ENCODE results near the gene VWA8.
A peak's percentile ranks its signal among the peaks of the same experiment; 100 is the strongest.
"Not testable (repeated sequence)": the region's sequence is repeated elsewhere in the genome, so short reads cannot be mapped to it uniquely, and the experiment has no call there.

VWA8 gene

GRCh38 chr13:41756198-41756880 lies 204.6 kb downstream of the VWA8 start:
- no peak for TF ChIP-seq CTCF (IDR thresholded peaks at IDR 0.05; ENCODE audit: control insufficient read depth, insufficient read depth, low read depth, low read length, missing control alignments)
- H3K4me3 ChIP-seq (ENCODE audit: control insufficient read depth, low read depth, low read length): no peak overlapping the region
- no peak for DNase-seq (ENCODE audit: low read depth)

DNA sequence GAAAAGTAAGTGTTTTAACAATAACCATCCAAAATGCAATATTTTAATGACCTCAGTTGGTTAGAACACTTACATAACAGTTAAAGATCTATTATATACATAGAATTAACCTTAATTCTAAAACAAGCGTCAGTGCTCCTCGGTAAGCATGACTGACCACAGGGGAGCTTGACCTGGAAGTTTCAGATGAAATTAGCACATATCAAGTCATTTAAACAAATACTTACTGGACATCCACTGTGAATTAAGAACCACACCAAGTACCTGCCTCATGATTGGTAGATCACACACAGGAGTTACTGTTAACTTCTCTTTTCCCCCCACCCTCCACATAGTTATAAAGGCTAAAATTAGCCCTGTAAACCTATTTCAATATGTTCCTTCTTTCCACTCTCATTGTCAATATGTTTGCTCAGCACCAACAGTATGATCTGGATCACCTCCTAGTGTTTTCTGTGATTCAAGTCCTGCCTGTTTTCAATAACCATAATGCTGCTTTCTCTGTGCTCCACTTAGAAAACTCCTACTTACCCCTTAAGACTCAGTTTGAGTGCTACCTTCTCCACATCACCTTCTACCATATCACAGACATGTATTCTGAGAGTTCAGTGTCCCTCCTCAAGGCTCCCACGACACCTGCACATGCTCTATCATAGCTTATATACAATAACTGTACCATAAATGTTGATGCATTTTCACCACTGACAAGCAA lies 209.0 kb downstream of the VWA8 start:
- DNase-seq (ENCODE audit: low read depth): no peak
- TF ChIP-seq CTCF (IDR thresholded peaks at IDR 0.05; ENCODE audit: control insufficient read depth, insufficient read depth, low read depth, low read length, missing control alignments): no peak
- H3K4me3 ChIP-seq (ENCODE audit: control insufficient read depth, low read depth, low read length): no peak overlapping the region

GRCh38 chr13:41751277-41751676 lies 209.6 kb downstream of the VWA8 start:
- DNase-seq (ENCODE audit: low read depth): peak; percentile 31
- TF ChIP-seq CTCF (IDR thresholded peaks at IDR 0.05; ENCODE audit: control insufficient read depth, insufficient read depth, low read depth, low read length, missing control alignments): no peak

DNA sequence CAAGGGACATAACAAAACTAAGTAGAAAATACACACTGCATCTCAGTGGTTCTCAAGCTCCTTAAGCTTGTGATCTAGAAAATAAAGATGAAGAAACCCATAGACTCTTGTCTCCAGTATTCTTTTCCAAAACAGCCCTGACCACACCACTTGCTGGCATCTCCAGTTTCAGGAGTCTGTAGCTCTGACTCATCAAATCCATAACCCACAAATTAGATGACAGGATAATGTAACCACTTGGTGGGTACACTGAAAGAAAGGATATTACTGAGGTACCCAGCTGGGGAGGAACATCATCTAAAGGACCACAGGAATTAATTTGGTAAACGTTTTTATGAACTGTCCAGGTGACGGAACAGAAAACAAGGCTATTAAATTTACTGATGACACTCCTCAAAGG lies 214.7 kb downstream of the VWA8 start:
- DNase-seq (ENCODE audit: low read depth): peak; percentile 45
- H3K4me3 ChIP-seq (ENCODE audit: control insufficient read depth, low read depth, low read length): no peak overlapping the region
- no peak for TF ChIP-seq CTCF (IDR thresholded peaks at IDR 0.05; ENCODE audit: control insufficient read depth, insufficient read depth, low read depth, low read length, missing control alignments)

More at GRCh38 chr13:41751277-41751676, 209.6 kb downstream of the VWA8 start:
- no peak overlapping the region for H3K4me3 ChIP-seq (ENCODE audit: control insufficient read depth, low read depth, low read length)

DNA sequence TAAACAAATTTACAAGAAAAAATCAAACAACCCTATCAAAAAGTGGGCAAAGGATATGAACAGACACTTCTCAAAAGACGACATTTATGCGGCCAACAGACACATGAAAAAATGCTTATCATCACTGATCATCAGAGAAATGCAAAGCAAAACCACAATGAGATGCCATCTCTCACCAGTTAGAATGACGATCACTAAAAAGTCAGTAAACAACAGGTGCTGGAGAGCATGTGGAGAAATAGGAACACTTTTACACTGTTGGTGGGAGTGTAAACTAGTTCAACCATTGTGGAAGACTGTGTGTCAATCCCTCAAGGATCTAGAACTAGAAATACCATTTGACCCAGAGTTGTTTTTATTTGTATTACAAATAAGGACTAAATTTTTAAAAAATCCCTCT lies 215.4 kb downstream of the VWA8 start:
- DNase-seq (ENCODE audit: low read depth); H3K4me3 ChIP-seq (ENCODE audit: control insufficient read depth, low read depth, low read length): not testable (repeated sequence)

DNA sequence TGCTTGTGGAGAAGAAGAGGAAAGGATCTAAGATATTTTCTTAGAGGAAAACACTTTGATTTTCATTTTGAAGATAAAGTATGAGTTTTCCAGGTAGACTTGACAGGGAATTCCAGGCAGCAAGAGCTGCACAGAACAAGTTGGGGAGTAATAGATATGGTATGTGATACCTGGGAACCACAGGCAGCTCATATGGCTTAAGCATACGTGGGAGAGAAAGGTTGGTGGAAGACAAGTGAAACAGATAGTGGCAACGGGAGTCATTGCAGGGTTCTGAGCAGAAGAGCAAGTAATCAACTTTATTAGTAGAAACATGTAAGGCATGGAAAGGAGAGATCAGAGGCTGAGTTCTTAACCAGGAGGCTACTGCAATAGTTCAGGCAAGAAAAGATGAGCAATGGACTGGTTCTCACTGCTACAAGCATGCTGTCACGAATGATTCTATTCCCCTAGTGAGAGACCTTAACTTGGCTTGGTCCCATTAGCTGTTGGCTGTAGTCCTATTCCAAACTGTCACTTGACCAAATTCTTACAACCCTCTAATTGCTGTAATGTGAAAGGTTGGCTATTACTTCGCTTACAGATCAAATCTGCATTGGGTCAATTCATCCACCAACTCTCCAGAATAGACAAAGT lies 217.9 kb downstream of the VWA8 start:
- DNase-seq (ENCODE audit: low read depth): no peak
- no peak for TF ChIP-seq CTCF (IDR thresholded peaks at IDR 0.05; ENCODE audit: control insufficient read depth, insufficient read depth, low read depth, low read length, missing control alignments)
- H3K4me3 ChIP-seq (ENCODE audit: control insufficient read depth, low read depth, low read length): no peak overlapping the region

DNA sequence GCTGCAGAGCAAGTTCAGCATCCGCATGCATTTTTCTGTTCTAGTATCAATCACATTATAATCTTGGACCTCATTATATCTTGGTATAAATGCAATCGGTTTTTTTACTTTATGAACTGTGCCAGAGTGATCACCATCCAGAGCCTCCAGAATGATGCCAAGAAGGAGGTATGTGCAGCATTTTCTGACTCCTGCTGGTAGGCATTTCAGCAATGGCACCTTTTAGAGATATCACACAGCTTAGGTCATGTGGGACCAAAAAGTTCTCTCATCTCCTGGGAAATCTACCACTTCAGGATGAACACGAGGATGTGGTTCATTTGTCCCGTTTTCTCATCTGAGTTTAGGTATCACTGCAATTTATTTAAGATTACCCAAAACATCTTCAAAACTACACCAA lies 220.4 kb downstream of the VWA8 start:
- no peak for DNase-seq (ENCODE audit: low read depth)
- no peak overlapping the region for H3K4me3 ChIP-seq (ENCODE audit: control insufficient read depth, low read depth, low read length)
- no peak for TF ChIP-seq CTCF (IDR thresholded peaks at IDR 0.05; ENCODE audit: control insufficient read depth, insufficient read depth, low read depth, low read length, missing control alignments)
